HEK293 (cell line): ENCODE data around the gene SPTLC2.

Experiments used
- CTCF ChIA-PET: fragments of 350-600 bp; formaldehyde crosslinking; extraction: SDS; loops from one replicate; lab custom pipeline; 2021; ENCODE audit warnings: antibody characterized with exemption; lab: Yijun Ruan, JAX
- POLR2A ChIA-PET: fragments of 300-600 bp; formaldehyde crosslinking; extraction: SDS; loops from one replicate; lab custom pipeline; 2020; ENCODE audit warnings: antibody characterized with exemption, inconsistent platforms; lab: Yijun Ruan, JAX
- H3K27ac ChIP-seq: fragments of 200-500 bp; sonication (Bioruptor generic); 2 replicates; pipeline ENCODE4 v1.5.1; 2014; ENCODE audit warnings: low read depth, low read length, control low read depth, inconsistent platforms; ENCODE audit errors: extremely low read depth
- H3K36me3 ChIP-seq, 2 experiments: fragments of 200-500 bp in 1 of 2; sonication (Bioruptor generic) in 1 of 2; 1 replicate in 1 of 2; 2 replicates in 1 of 2; pipeline ENCODE4 v1.5.1; 2014 to 2017; ENCODE audit warnings: inconsistent platforms in 2 of 2, low read length in 2 of 2; ENCODE audit not compliant: control insufficient read depth in 2 of 2, insufficient read depth in 1 of 2
- H3K4me1 ChIP-seq: fragments of 200-500 bp; sonication (Bioruptor generic); 2 replicates; pipeline ENCODE4 v1.5.1; 2014; ENCODE audit warnings: mild to moderate bottlenecking, low read length, inconsistent platforms; ENCODE audit not compliant: control insufficient read depth, insufficient read depth
- H3K4me3 ChIP-seq: 2 replicates; pipeline ENCODE4 v1.5.1; 2011; ENCODE audit warnings: low read depth, mild to moderate bottlenecking, control low read depth, low read length, moderate library complexity
- H3K9me3 ChIP-seq: fragments of 200-500 bp; sonication (Bioruptor generic); 2 replicates; pipeline ENCODE4 v1.5.1; 2014; ENCODE audit warnings: low read depth, low read length, inconsistent platforms; ENCODE audit not compliant: control insufficient read depth, insufficient read depth
- BCL11A ChIP-seq: fragments of 450-650 bp; formaldehyde crosslinking; IDR thresholded peaks from 2 replicates; pipeline ENCODE4 v1.5.1; 2016; ENCODE audit warnings: low read depth, missing biosample characterization, missing genetic modification characterization
- HOXD13 ChIP-seq: sonication (generic); formaldehyde crosslinking; IDR thresholded peaks from 2 replicates; pipeline ENCODE4 v1.8.0; 2022; ENCODE audit warnings: missing genetic modification reagents, borderline replicate concordance
- PATZ1 ChIP-seq: fragments of 450-650 bp; formaldehyde crosslinking; IDR thresholded peaks from 2 replicates; pipeline ENCODE4 v1.5.1; 2016; ENCODE audit warnings: missing biosample characterization, missing genetic modification characterization
- REPIN1 ChIP-seq: fragments of 450-650 bp; formaldehyde crosslinking; IDR thresholded peaks from 2 replicates; pipeline ENCODE4 v1.5.1; 2017; ENCODE audit warnings: missing biosample characterization, missing genetic modification characterization, low read depth
- SP2 ChIP-seq: fragments of 450-650 bp; formaldehyde crosslinking; IDR thresholded peaks from 2 replicates; pipeline ENCODE4 v1.5.1; 2016; ENCODE audit warnings: missing biosample characterization, missing genetic modification characterization
- ZBTB21 ChIP-seq: fragments of 450-650 bp; formaldehyde crosslinking; IDR thresholded peaks from 2 replicates; pipeline ENCODE4 v1.5.1; 2017; ENCODE audit warnings: missing biosample characterization, missing genetic modification characterization
- ZBTB44 ChIP-seq: fragments of 450-650 bp; IDR thresholded peaks from 2 replicates; pipeline ENCODE4 v1.5.1; 2018; ENCODE audit warnings: missing biosample characterization, mild to moderate bottlenecking, missing genetic modification characterization
- ZBTB48 ChIP-seq: fragments of 450-650 bp; formaldehyde crosslinking; IDR thresholded peaks from 2 replicates; pipeline ENCODE4 v1.5.1; 2016; ENCODE audit warnings: missing biosample characterization, missing genetic modification characterization
- ZNF311 ChIP-seq: fragments of 450-650 bp; formaldehyde crosslinking; IDR thresholded peaks from 2 replicates; pipeline ENCODE4 v1.5.1; 2017; ENCODE audit warnings: missing biosample characterization, missing genetic modification characterization, borderline replicate concordance
- ZNF350 ChIP-seq: fragments of 450-650 bp; formaldehyde crosslinking; IDR thresholded peaks from 2 replicates; pipeline ENCODE4 v1.5.0; 2017; ENCODE audit warnings: missing biosample characterization, mild to moderate bottlenecking, missing genetic modification characterization
- ZNF366 ChIP-seq: fragments of 450-650 bp; formaldehyde crosslinking; conservative IDR thresholded peaks from 2 replicates; pipeline ENCODE4 v1.5.1; 2016; ENCODE audit warnings: missing biosample characterization, missing genetic modification characterization
- ZNF473 ChIP-seq: fragments of 450-650 bp; formaldehyde crosslinking; IDR thresholded peaks from 2 replicates; pipeline ENCODE4 v1.5.1; 2017; ENCODE audit warnings: missing biosample characterization, missing genetic modification characterization
- ZNF600 ChIP-seq: fragments of 450-650 bp; formaldehyde crosslinking; IDR thresholded peaks from 2 replicates; pipeline ENCODE4 v1.5.1; 2016; ENCODE audit warnings: missing biosample characterization, missing genetic modification characterization
- ZNF621 ChIP-seq: fragments of 450-650 bp; formaldehyde crosslinking; IDR thresholded peaks from 2 replicates; pipeline ENCODE4 v1.5.1; 2017; ENCODE audit warnings: missing biosample characterization, missing genetic modification characterization
- TF ChIP-seq, protein P1 (sequence below): fragments of 450-650 bp; formaldehyde crosslinking; conservative IDR thresholded peaks from 2 replicates; pipeline ENCODE4 v1.5.1; 2016; ENCODE audit warnings: low read depth, missing biosample characterization, missing genetic modification characterization
- TF ChIP-seq, protein P2 (sequence below): fragments of 450-650 bp; formaldehyde crosslinking; IDR thresholded peaks from 2 replicates; pipeline ENCODE4 v1.5.1; 2016; ENCODE audit warnings: missing biosample characterization, missing genetic modification characterization, borderline replicate concordance
- TF ChIP-seq, protein P3 (sequence below): fragments of 450-650 bp; formaldehyde crosslinking; IDR thresholded peaks from 2 replicates; pipeline ENCODE4 v1.5.1; 2016; ENCODE audit warnings: missing biosample characterization, missing genetic modification characterization, low read depth

The SPTLC2 gene

GRCh38 chr14:77583657-77584056 is 32.8 kb downstream of the SPTLC2 start (continued):
- TF ChIP-seq, protein P1, sequence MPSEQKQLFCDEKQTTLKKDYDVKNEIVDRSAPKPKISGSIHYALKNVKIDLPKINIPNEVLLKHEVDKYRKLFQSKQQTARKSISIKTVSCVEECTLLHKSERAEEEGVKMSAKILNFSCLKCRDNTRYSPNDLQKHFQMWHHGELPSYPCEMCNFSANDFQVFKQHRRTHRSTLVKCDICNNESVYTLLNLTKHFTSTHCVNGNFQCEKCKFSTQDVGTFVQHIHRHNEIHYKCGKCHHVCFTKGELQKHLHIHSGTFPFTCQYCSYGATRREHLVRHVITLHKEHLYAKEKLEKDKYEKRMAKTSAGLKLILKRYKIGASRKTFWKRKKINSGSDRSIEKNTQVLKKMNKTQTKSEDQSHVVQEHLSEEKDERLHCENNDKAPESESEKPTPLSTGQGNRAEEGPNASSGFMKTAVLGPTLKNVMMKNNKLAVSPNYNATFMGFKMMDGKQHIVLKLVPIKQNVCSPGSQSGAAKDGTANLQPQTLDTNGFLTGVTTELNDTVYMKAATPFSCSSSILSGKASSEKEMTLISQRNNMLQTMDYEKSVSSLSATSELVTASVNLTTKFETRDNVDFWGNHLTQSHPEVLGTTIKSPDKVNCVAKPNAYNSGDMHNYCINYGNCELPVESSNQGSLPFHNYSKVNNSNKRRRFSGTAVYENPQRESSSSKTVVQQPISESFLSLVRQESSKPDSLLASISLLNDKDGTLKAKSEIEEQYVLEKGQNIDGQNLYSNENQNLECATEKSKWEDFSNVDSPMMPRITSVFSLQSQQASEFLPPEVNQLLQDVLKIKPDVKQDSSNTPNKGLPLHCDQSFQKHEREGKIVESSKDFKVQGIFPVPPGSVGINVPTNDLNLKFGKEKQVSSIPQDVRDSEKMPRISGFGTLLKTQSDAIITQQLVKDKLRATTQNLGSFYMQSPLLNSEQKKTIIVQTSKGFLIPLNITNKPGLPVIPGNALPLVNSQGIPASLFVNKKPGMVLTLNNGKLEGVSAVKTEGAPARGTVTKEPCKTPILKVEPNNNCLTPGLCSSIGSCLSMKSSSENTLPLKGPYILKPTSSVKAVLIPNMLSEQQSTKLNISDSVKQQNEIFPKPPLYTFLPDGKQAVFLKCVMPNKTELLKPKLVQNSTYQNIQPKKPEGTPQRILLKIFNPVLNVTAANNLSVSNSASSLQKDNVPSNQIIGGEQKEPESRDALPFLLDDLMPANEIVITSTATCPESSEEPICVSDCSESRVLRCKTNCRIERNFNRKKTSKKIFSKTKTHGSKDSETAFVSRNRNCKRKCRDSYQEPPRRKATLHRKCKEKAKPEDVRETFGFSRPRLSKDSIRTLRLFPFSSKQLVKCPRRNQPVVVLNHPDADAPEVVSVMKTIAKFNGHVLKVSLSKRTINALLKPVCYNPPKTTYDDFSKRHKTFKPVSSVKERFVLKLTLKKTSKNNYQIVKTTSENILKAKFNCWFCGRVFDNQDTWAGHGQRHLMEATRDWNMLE (tag by site-specific recombination) = no peak
- no peak for TF ChIP-seq ZNF600 (tag by site-specific recombination)

- H3K9me3 ChIP-seq = no peaks in the 10 kb centered on the region
- ChIA-PET POLR2A (no interaction called here), CTCF (interaction anchor here (1.3 kb wide), 1 partner anchor 18 kb away, joined by 3 read pairs; no protein-coding TSS in a partner anchor)
- no peak overlapping the region for H3K27ac ChIP-seq
- peaks cover 14% of the 10 kb centered on the region for H3K4me1 ChIP-seq
- no peak for TF ChIP-seq ZBTB44 (tag by site-specific recombination)
- no peak for TF ChIP-seq PATZ1 (tag by site-specific recombination)
- no peak for TF ChIP-seq ZNF621
- TF ChIP-seq ZNF311 (tag by site-specific recombination) = no peak
- no peak for TF ChIP-seq ZNF350 (tag by site-specific recombination)
- TF ChIP-seq, protein P2, sequence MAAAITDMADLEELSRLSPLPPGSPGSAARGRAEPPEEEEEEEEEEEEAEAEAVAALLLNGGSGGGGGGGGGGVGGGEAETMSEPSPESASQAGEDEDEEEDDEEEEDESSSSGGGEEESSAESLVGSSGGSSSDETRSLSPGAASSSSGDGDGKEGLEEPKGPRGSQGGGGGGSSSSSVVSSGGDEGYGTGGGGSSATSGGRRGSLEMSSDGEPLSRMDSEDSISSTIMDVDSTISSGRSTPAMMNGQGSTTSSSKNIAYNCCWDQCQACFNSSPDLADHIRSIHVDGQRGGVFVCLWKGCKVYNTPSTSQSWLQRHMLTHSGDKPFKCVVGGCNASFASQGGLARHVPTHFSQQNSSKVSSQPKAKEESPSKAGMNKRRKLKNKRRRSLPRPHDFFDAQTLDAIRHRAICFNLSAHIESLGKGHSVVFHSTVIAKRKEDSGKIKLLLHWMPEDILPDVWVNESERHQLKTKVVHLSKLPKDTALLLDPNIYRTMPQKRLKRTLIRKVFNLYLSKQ (tag by site-specific recombination) = no peak
- TF ChIP-seq, all 188 proteins: peak for 0
- peaks cover 0 to 3% of the 10 kb centered on the region in 2 experiments; a peak in 1 of 3 replicates for H3K36me3 ChIP-seq
- no peak overlapping the region for H3K4me3 ChIP-seq
These were observed 33.9 kb downstream of the SPTLC2 start for GRCh38 chr14:77582511-77582910.

DNA sequence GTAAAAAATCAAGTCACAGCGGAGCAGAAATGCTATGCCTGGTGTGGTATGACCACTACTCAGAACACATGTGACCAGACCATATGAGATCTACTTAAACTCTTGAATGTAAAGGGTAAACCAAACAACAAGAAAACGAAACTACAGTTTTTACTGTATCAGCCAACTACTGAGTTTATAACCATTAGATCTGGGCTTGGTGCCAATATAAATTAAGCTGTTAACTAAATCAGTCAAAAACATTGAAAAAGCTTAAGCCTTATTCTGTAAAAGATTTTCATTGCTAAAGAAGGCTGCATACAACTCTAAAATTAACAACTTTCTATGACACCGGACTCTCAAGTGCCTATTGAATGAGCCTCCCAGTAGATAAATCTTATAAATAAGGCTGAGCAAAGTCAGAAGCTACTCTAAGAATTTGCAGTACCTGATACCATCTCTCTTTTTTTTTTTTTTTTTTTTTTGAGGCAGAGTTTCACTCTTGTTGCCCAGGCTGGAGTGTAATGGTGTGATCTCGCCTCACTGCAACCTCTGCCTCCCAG is 35.4 kb downstream of the SPTLC2 start:
- POLR2A ChIA-PET = interaction anchor here (0.6 to 1.2 kb wide), 6 partner anchors 34 to 1165 kb away, joined by 3 to 8 read pairs (median 4); partner anchors contain the start of genes AHSA1 and VIPAS39
- peak; percentile 28; the same call in 1 of the 2 replicates for TF ChIP-seq ZNF366 (tag by site-specific recombination)
- no peak for TF ChIP-seq BCL11A
- no peak for TF ChIP-seq ZNF473 (tag by site-specific recombination)
- TF ChIP-seq, protein P2 (tag by site-specific recombination) = no peak
- TF ChIP-seq REPIN1 = no peak
- no peak for TF ChIP-seq ZBTB48 (tag by site-specific recombination)
- TF ChIP-seq, protein P3, sequence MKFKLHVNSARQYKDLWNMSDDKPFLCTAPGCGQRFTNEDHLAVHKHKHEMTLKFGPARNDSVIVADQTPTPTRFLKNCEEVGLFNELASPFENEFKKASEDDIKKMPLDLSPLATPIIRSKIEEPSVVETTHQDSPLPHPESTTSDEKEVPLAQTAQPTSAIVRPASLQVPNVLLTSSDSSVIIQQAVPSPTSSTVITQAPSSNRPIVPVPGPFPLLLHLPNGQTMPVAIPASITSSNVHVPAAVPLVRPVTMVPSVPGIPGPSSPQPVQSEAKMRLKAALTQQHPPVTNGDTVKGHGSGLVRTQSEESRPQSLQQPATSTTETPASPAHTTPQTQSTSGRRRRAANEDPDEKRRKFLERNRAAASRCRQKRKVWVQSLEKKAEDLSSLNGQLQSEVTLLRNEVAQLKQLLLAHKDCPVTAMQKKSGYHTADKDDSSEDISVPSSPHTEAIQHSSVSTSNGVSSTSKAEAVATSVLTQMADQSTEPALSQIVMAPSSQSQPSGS (tag by site-specific recombination) = no peak
- TF ChIP-seq HOXD13 = no peak
- TF ChIP-seq SP2 (tag by site-specific recombination) = no peak
- no peak for TF ChIP-seq ZBTB21 (tag by site-specific recombination)

More for the DNA sequence above, 35.4 kb downstream of the SPTLC2 start:
- peaks cover 14% of the 10 kb centered on the region for H3K4me1 ChIP-seq
- peak overlapping the region; percentile 58 for H3K27ac ChIP-seq
- CTCF ChIA-PET = no interaction called here
- peaks cover 2 to 5% of the 10 kb centered on the region in 2 experiments; a peak in 2 of 3 replicates for H3K36me3 ChIP-seq
- H3K9me3 ChIP-seq = no peaks in the 10 kb centered on the region
- peak overlapping the region; percentile 2; the same call in 1 of the 2 replicates for H3K4me3 ChIP-seq
